Mammary microvascular endothelial cell (primary cell): Measurements from ENCODE around the gene SSR2. TPM values are rescaled to one million over a fixed set of nuclear protein-coding genes. Genes with fewer than 3 reads are reported as not detected.

Source experiments
- total RNA-seq: library from RNA; depleted of rRNA; stranded (reverse); fragments of >200 nt; gene quantifications from 2 replicates; pipeline ENCODE4 v1.2.3, GENCODE V29; 2015

SSR2 gene
- total RNA-seq, result 460 and 503 TPM in 2 replicates

DNA sequence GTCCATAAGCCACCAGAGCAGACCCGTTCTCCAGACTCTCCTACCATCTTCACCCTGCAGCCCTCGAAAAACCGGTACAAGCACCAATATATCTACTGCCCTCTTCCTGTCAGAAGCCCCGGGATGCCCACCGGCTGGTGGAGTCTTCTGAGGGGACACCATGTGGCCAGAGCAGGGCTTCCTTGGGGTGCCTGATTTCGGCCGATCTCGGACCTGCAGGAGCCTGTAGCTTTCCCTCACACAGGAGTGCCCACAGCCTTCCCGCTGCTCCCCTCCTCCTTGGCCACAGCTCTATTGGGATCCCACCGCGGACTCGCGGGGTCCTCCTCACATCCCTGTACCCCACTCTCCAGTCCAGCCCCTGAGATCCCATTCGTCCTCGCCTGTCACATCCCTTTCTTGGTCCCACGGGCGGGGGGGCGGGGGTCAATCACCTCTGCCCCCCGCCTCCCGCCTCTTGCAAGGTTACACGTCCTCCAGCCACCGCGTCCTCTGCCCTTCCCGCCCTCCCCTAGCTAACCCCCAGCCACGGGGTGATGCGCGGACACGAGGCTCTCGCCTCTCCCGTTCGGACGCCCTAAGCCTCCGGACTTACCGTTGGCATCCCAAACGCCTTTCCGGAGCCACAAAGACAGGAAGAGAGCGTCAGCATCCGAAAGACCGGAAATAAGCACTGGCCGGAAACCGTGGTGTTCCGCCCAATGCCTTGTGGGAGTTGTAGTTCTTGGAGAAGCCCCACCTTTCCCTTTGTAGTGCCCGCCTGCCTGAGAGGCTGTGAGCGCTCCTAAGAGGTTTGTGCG lies at the start of gene SSR2:
Gene SSR2, minus strand, starts transcription at position 659 of the 800 bp plus-strand sequence. CDS start 784 bp downstream, outside the sequence.

DNA sequence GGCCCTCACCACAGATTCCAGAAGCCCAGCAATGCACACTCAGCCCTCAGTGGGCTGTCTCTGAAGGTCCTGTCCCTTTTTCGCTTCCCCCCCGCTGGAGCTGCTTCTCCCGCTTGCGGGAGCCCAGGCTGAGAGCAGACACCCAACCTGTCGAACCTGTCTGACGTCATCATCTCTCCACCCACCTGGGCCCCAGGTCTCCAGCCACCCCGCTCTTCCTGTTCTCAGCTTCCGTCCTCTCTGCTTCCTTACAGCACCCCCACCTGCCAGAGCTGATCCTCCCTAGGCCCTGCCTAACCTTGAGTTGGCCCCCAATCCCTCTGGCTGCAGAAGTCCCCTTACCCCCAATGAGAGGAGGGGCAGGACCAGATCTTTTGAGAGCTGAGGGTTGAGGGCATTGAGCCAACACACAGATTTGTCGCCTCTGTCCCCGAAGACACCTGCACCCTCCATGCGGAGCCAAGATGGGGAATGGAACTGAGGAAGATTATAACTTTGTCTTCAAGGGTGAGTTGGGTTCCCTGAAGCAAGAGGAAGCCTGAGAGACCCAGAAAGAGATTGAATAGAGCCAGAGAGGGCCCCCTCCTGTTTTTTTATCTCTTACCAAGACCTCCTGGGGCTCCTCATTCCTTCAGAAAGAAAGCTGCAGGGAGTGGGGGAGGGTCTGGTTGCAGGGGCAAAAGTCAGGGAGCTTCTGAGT lies 40.3 kb upstream of the SSR2 start, which contains the start of gene RAB25:
Gene RAB25, plus strand, starts transcription at position 224 of the 700 bp plus-strand sequence. Its CDS starts 241 bp downstream, at position 465.

DNA sequence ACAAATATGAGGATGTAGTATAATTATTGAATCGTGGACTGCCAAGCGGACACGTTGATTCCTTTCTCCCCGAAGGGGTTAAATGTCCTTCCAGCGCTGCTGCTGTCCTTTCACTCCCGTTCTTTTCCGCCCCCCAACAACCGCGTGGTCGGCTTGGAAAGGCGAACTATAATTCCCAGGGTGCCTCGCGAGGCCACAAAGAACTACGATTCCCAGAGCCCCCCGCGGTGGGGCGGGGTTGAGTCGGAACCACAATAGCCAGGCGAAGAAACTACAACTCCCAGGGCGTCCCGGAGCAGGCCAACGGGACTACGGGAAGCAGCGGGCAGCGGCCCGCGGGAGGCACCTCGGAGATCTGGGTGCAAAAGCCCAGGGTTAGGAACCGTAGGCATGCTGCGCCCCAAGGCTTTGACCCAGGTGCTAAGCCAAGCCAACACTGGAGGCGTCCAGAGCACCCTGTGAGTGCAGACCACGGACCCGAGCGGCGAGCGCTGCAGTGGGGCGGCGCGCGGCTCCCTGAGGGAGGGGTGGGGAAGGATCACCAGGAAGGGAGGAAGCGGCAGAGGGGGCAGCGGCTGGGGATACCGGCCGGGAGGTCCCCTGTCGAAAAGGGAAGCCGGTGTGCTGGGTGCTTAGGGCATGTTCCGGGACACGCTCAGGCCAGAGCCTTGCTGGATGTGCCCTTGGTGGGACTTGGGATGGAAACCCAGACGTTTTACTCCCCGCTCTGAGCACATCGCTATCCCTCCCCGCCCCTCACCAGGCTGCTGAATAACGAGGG lies 33.9 kb upstream of the SSR2 start, which contains the start of gene LAMTOR2:
Gene LAMTOR2, plus strand, starts transcription at position 283 of the 781 bp plus-strand sequence. Its CDS starts 108 bp downstream, at position 391.

DNA sequence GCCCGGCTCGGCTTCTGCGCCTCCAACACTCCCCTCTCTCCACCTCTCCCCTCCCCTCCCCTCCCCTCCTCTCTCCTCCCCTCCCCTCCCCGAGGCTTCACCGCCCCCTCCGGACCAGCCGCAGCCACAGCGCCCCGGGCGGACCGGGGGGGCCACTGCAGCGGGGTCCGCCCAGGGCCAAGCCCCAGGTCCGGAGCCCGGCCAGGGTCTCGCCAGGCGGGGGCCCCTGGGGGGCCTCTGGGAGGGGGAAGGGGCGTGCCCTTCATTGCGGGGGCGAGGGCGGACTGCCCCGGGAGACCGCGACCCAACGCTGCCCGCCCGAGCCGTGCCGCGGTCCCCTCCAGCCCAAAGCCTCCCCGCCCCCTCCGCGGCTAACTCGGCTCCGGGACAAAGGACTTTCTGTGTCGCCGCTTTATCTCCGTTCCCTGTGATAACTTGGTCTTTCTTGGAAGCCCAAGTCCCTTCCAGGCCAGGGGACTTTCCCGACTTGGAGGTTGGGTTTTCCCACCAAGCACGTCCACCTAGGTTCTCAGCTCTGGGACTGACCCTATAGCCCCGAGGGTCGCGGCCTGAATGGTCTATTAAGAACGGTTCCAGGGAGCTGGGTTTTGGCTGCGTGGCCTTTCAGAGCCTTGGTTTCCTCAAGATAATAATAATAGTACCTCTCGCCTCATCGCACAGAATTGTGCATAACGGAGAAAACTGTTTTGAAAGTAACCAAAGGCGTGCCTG lies 33.2 kb upstream of the SSR2 start, which contains the start of gene UBQLN4:
Gene UBQLN4, minus strand, starts transcription at position 31 of the 732 bp plus-strand sequence. CDS start 97 bp downstream, outside the sequence.

DNA sequence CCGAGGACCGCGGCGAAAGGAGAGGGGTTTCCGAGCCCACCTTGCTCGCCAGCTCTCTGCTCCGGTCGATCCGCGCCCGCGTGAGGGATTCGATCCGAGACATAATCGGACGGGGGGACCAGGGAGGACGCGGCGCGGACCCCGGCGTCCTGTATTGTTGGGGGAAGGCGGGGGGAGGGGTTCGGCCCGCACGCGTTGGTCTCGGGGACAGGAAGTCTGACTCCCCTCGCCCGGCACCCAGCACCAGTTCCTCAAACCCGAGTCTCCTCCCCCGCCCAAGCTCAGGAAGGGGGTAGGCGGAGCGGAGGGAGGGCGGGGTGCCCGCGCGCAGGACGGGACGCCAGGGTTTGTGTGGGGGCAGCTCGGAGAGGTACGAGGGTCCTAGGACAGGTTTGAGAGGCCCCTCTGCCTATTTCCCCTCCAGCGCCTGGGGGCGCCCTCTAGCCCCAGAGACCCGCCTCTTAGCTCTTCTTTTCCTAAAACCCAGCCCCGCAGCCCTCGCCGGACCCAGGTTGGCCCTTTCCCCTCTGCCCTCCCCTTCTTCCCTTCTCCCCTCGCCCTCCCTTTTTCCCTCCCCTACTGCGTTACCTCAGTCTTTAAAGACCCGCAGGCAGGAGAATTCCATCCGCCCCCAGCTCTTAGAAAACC lies 42.3 kb downstream of the SSR2 start, which contains the start of gene ARHGEF2:
Gene ARHGEF2, minus strand, starts transcription at position 223 of the 648 bp plus-strand sequence. Its CDS starts 120 bp downstream, at position 103.

Other genes with a start within 250 kb of the SSR2 start
- 14.5 and 15.2 TPM in 2 replicates for gene GON4L, start 163.7 kb downstream of the SSR2 start, total RNA-seq
- 24.2 and 24.4 TPM in 2 replicates for gene SYT11, start 161.4 kb downstream of the SSR2 start, total RNA-seq
- 31.4 and 38.4 TPM in 2 replicates for gene RIT1, start 109.6 kb downstream of the SSR2 start, total RNA-seq
- gene KHDC4, start 86.5 kb downstream of the SSR2 start, total RNA-seq, result 17.7 and 20.1 TPM in 2 replicates
- not detected in 2 replicates for gene RXFP4, start 79.3 kb downstream of the SSR2 start, total RNA-seq
- 79.5 and 79.9 TPM in 2 replicates for gene ARHGEF2, start 42.4 kb downstream of the SSR2 start, total RNA-seq
- 30.1 and 30.8 TPM in 2 replicates for gene UBQLN4, start 32.8 kb upstream of the SSR2 start, total RNA-seq
- gene LAMTOR2, start 33.8 kb upstream of the SSR2 start, total RNA-seq, result 93.0 and 94.1 TPM in 2 replicates
- not detected in 2 replicates for gene RAB25, start 40.2 kb upstream of the SSR2 start, total RNA-seq
- 1.8 and 2.8 TPM in 2 replicates for gene MEX3A, start 61.5 kb upstream of the SSR2 start, total RNA-seq
- gene LMNA, start 93.8 kb upstream of the SSR2 start, total RNA-seq, result 1,062 and 1,120 TPM in 2 replicates
- gene SEMA4A, start 132.6 kb upstream of the SSR2 start, total RNA-seq, result 0.49 and 1.1 TPM in 2 replicates
- gene SLC25A44, start 173.2 kb upstream of the SSR2 start, total RNA-seq, result 15.1 and 17.5 TPM in 2 replicates
- 102 and 103 TPM in 2 replicates for gene PMF1, start 192.1 kb upstream of the SSR2 start, total RNA-seq
- gene BGLAP, start 221.2 kb upstream of the SSR2 start, total RNA-seq, result not detected in 2 replicates
- gene PAQR6, start 227.1 kb upstream of the SSR2 start, total RNA-seq, result 0.20 TPM in 1 of 2 replicates, not detected in the other